ENCODE data around the gene GNAI3.
A peak's percentile ranks its signal among the peaks of the same experiment; 100 is the strongest.

The GNAI3 gene

DNA sequence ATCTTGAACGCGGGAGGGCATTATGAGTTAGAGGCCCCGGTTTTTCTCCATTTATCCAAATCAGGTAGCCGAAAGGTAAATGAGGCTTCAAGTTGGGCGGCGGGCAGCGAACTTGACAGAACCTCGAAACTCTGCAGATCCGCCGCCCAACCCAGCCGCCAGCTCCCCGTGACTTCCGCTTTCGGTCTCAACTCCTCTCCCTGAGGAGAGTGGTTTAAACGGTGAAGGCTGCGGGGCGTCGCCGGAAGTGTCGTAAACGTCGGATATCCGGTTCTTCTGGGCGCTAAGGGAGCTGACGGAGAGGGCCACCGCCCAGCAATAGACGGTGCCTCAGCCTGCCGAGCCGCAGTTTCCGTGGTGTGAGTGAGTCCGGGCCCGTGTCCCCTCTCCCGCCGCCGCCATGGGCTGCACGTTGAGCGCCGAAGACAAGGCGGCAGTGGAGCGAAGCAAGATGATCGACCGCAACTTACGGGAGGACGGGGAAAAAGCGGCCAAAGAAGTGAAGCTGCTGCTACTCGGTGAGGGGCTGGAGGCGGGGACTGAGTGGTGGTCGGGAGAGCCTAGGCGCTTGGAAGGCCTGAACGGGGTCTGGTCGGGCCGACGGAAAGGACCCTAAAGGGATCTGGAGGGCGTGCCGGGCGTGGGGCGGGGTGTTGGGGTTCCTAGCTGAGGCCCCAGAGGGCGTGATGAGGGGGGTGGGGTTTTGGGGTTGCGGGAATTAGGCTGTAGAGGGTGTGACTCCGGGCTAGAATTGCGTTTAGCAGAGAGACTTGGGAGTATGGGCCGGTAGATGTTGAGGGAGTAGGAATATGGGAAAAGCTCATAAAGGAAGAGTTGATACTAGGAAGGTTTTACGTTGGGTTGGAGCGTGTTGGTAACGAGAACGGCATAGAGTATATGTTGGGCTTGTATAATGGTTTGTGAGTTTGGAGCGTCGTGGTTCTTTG lies at the start of gene GNAI3:
TSS of gene GNAI3 (plus strand) at position 295 of the 947 bp plus-strand sequence. CDS start at position 401, 106 bp downstream.
- DNase-seq: peak; percentile 86

DNA sequence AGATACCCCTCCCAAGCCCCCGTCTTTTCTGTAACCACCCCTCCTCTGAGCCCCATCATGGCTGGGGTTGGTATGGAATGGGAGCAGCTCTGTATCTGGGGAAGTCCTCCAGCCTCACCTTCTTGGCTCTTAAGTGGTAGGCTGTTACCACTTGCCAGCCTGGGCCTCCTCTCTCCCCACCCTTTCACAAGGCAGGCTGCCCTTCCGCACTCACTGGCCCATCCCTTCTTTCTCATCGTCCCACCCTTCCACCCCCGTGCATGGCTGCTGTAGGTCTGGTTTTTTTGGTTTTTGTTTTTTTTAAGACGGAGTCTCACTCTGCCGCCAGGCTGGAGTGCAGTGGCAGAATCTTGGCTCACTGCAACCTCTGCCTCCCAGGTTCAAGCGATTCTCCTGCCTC lies 49.3 kb upstream of the GNAI3 start:
- DNase-seq: no peak

DNA sequence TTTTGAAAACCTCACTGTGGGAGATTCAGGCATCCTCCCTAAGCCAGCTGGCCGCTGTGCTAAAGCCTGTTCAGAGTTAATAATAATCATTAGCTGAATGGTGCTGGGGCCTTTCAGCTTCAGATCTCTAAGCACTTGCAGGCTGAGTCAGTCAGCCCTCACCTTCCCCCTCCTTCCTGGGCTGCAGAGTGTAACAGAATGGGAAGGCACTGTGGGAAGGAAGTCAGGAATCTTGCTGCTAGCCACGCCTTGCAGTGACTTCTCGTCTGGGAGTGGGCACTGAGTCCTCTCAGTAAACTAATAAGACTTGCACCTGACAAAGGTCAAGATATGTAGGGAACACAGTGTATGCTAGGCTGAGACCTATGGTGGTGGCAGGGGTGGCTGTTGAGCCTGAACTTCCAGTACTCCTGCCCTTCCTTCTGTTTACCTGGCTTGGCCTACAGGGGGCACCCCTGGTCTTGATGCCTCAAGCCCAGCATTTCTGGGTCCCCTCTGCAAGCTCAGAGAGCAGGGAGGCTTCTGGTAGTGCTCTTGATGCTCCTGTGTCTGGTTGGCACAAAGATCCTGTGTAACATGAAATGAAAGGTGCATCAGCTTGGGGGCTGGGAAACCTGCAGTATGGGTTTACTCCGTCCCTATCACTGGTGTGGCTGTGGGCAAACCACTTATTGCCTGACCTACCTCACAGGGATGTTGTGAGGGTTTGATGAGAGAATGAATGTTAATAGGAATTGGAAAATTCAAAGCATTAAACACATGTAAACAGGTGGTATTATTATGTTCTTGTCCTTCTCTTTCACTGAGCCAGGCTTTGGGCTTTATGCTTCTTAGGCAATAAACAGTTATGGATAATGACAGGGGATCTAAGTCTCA lies 48.5 kb upstream of the GNAI3 start:
- DNase-seq: no peak

DNA sequence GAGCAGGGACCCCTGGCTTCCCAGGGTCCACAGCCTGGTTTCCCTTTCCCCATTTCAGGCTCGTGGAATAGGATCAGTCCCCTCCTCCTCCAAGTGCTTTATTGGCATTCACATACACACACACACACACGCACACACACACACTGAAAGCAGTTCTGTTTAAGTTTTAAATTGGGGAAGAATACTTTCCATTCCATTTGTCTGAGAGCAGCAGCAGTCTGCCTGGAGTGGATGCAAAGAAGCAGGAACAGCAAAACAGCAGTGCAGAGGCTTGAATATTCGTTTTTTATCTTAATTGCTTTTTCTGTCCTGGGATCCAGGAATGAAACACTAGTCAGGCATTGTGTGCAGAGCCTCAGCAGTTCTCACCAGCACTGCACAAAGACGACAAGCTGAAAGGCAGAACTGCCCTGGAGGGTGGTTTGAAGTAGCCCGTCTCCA lies 47.5 kb upstream of the GNAI3 start:
- DNase-seq: no peak

GRCh38 chr1:109501644-109502363 lies 46.6 kb upstream of the GNAI3 start:
- DNase-seq: no peak

- no peak for DNase-seq
Measured at GRCh38 chr1:109502364-109502851, 46.0 kb upstream of the GNAI3 start.

GRCh38 chr1:109503935-109504334 lies 44.5 kb upstream of the GNAI3 start:
- DNase-seq: no peak

- DNase-seq: no peak
Measured at GRCh38 chr1:109504974-109505373, 43.4 kb upstream of the GNAI3 start.

DNA sequence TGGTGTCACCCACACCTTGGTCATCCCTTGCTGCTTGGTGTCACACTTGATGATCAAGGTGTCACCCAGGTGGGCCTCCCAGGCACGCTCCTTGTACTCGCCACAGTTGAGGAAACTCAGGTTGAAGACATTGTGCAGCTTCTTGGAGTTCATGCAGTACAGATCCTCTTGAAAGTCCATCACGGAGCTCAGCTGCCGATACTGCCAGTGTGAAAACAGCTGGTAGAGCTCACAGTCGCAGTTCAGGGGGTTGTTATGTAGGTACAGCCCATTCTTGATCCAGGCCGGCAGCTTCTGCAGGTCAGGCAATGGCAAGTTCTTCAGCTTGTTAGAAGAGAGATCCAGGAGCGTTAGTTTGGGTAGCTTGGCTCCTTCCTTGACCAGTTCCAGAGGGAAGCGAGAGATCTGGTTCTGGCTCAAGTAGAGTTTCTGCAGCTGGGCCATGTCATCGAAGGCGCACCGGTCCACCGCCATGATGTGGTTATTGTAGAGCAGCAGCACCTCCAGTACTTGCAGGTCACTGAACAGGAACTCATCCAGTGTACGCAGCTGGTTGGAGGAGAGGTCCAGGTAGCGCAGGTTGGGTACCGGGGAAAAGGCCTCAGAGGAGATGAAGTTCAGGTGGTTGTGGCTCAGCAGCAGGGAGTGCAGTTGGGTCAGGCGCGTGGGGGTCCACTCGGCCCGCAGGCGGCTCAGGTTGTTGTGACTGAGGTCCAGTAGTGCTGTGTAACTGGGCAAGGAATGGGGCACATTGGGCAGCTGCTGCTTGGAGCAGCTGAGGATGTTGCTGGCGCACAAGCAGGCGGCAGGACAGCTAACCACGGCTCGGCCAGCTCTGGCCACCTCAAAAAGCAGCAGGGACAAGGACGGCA lies 40.2 kb upstream of the GNAI3 start:
- no peak for DNase-seq

GRCh38 chr1:109508873-109509175 lies 39.6 kb upstream of the GNAI3 start:
- no peak for DNase-seq

- DNase-seq: no peak
Measured at GRCh38 chr1:109509176-109510134, 39.0 kb upstream of the GNAI3 start, which contains the start of gene AMIGO1. AMIGO1 (minus strand) TSS chr1:109509727; CDS start chr1:109508912, 815 bp downstream.

DNA sequence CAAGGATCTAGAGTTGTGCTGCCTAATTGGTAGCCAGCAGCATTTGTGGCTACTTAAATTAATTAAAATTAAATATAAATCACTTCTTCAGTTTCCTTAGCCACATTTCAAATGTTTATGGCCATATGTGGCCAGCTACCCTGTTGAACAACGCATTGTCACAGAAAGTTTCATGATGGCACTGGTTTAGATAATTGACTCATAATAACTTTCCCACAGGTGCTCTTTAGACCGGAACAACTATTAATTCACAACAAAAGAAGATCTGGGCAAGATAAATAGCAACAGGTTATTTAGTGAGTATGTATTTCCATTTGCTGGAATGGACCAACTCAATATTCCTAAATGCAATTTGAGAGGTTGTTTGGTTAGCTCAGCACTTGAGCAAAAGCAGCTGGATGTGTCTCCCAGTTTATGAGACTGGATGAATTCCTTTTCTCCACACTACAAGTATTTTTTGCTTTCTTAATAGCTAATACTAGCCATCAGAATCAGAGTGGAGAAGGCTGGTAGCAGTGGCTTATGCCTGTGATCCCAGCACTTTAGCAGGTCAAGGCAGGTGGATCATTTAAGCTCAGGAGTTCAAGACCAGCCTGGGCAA lies 35.2 kb upstream of the GNAI3 start:
- DNase-seq: no peak

DNA sequence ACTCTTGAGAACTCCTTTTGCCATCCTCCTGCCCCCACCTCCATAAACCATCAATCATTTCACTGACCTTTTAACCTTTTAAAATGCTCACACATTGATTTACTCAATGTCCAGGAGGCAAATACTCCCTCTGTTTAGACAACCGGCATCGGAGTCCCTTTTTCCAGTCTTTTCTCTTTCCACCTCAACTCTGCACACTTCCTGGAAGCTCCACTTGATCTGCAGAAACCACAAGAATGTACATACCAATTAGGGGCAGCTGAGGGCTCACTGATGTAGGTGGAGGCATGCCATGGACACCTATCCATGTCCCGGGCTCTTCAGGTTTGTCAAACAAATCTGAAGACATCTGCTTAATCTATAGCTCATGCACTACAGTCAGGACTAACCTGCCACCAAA lies 33.6 kb upstream of the GNAI3 start:
- DNase-seq: no peak

DNA sequence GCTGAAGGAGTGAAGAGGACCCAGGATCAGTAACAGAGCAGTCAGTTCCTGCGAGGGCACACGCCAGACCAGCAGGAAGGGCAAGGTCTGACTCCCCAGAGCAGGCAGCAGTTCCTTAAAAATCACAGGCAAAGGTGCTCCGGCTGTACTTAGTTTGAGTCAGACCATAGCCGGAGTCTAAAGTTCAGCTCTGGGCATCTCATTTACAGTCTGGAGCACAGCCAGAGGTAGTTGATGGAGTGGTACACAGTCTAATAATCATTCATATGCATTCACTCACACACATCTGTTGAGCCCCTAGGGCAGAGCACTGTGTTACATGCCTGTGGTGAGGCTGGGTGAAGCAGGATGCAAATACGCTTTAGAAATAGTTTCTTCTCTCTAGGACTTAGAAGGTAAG lies 31.5 kb upstream of the GNAI3 start:
- DNase-seq: no peak

GRCh38 chr1:109517337-109517736 lies 31.1 kb upstream of the GNAI3 start:
- DNase-seq: no peak

- DNase-seq: no peak
Measured at GRCh38 chr1:109521002-109521951, 27.1 kb upstream of the GNAI3 start.

DNA sequence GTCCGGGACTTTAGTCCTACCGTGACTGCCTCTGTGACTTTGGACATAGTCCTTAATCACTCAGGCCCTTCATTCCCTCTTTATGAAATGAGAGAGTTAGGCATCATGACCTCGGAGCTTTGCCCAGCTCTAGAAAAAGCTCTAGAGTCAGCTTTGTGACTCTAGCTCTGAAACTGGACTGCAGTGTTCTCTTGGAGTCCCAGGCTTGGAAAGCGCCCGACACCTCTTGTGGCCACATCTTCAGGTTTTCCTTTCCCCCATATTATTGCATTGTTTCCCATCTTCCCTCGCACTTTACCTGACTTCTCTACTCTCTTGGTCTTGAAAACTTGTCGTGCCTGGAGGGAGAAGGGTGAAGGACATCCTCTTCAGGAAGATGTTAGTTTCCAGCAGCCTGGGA lies 26.4 kb upstream of the GNAI3 start:
- no peak for DNase-seq

- no peak for DNase-seq
Measured at GRCh38 chr1:109523706-109524105, 24.7 kb upstream of the GNAI3 start.

Data from NCI-H1048 (cell line).